ENCODE data around the gene TACR3. TPM values are rescaled to one million over a fixed set of nuclear protein-coding genes. Genes with fewer than 3 reads are reported as not detected.
"Not testable (repeated sequence)": the region's sequence is repeated elsewhere in the genome, so short reads cannot be mapped to it uniquely, and the experiment has no call there.

The TACR3 gene
- total RNA-seq (not detected), total RNA-seq (0 reads per million in 2 donors)

GRCh38 chr4:103719830-103720207, at the start of gene TACR3:
TACR3 (minus strand) TSS chr4:103719985; CDS start chr4:103719675, 310 bp downstream.
- Mint-ChIP-seq H3K36me3 (ENCODE audit: low read depth) (no peaks in the 10 kb centered on the region), H3K27ac (no peak within 1 kb of the TSS), H3K4me1 (peaks cover 3% of the 10 kb centered on the region), H3K27me3 (no peaks in the 10 kb centered on the region), H3K4me3 (no peak within 1 kb of the TSS)
- no peaks in the 10 kb centered on the region for H3K9me3 ChIP-seq (ENCODE audit: control insufficient read depth, low read length, poor library complexity, severe bottlenecking)
- DNase-seq (no peak), ATAC-seq (no peak)

- DNase-seq, result no peak
- no peaks in the 10 kb centered on the region for H3K27me3 Mint-ChIP-seq
Observed at GRCh38 chr4:103757631-103758030, 37.8 kb upstream of the TACR3 start.

GRCh38 chr4:103756741-103757140, 37.0 kb upstream of the TACR3 start:
- no peaks in the 10 kb centered on the region for H3K4me1 Mint-ChIP-seq
- H3K27ac Mint-ChIP-seq, result no peak overlapping the region
- no peaks in the 10 kb centered on the region for H3K36me3 Mint-ChIP-seq (ENCODE audit: low read depth)
- H3K4me3 Mint-ChIP-seq, result no peak overlapping the region
- ATAC-seq (no peak), DNase-seq (no peak)
- H3K9me3 ChIP-seq (ENCODE audit: control insufficient read depth, low read length, poor library complexity, severe bottlenecking), result no peaks in the 10 kb centered on the region
- H3K27me3 Mint-ChIP-seq, result no peaks in the 10 kb centered on the region

More at GRCh38 chr4:103757631-103758030, 37.8 kb upstream of the TACR3 start:
- Mint-ChIP-seq H3K36me3 (ENCODE audit: low read depth) (no peaks in the 10 kb centered on the region), H3K27ac (no peak overlapping the region), H3K4me3 (no peak overlapping the region), H3K4me1 (no peaks in the 10 kb centered on the region)
- ATAC-seq, result no peak
- no peaks in the 10 kb centered on the region for H3K9me3 ChIP-seq (ENCODE audit: control insufficient read depth, low read length, poor library complexity, severe bottlenecking)

GRCh38 chr4:103754844-103755243, 35.1 kb upstream of the TACR3 start:
- ATAC-seq (no peak), DNase-seq (no peak)
- no peaks in the 10 kb centered on the region for H3K9me3 ChIP-seq (ENCODE audit: control insufficient read depth, low read length, poor library complexity, severe bottlenecking)
- Mint-ChIP-seq H3K36me3 (ENCODE audit: low read depth) (no peaks in the 10 kb centered on the region), H3K27me3 (no peaks in the 10 kb centered on the region), H3K27ac (no peak overlapping the region), H3K4me1 (no peaks in the 10 kb centered on the region), H3K4me3 (no peak overlapping the region)

GRCh38 chr4:103753868-103754653, 34.3 kb upstream of the TACR3 start:
- ATAC-seq (no peak), DNase-seq (no peak)
- no peaks in the 10 kb centered on the region for H3K9me3 ChIP-seq (ENCODE audit: control insufficient read depth, low read length, poor library complexity, severe bottlenecking)
- no peak overlapping the region for H3K27ac Mint-ChIP-seq
- H3K4me1 Mint-ChIP-seq, result no peaks in the 10 kb centered on the region
- H3K4me3 Mint-ChIP-seq, result no peak overlapping the region
- H3K36me3 Mint-ChIP-seq (ENCODE audit: low read depth), result no peaks in the 10 kb centered on the region
- no peaks in the 10 kb centered on the region for H3K27me3 Mint-ChIP-seq

- not testable (repeated sequence) for H3K4me3 Mint-ChIP-seq; H3K27ac Mint-ChIP-seq; DNase-seq; ATAC-seq; H3K9me3 ChIP-seq (ENCODE audit: control insufficient read depth, low read length, poor library complexity, severe bottlenecking); H3K4me1 Mint-ChIP-seq; H3K36me3 Mint-ChIP-seq (ENCODE audit: low read depth); H3K27me3 Mint-ChIP-seq
Observed at GRCh38 chr4:103723150-103723549, 3.4 kb upstream of the TACR3 start.

GRCh38 chr4:103721251-103721650, 1.5 kb upstream of the TACR3 start:
- Mint-ChIP-seq H3K36me3 (ENCODE audit: low read depth) (no peaks in the 10 kb centered on the region), H3K4me1 (peaks cover 3% of the 10 kb centered on the region), H3K4me3 (no peak overlapping the region), H3K27me3 (no peaks in the 10 kb centered on the region), H3K27ac (no peak overlapping the region)
- H3K9me3 ChIP-seq (ENCODE audit: control insufficient read depth, low read length, poor library complexity, severe bottlenecking), result no peaks in the 10 kb centered on the region
- no peak for DNase-seq
- no peak for ATAC-seq

GRCh38 chr4:103720661-103721060, 876 bp upstream of the TACR3 start:
- H3K36me3 Mint-ChIP-seq (ENCODE audit: low read depth), result no peaks in the 10 kb centered on the region
- no peak for ATAC-seq

GRCh38 chr4:103719105-103719829, 518 bp downstream of the TACR3 start:
- Mint-ChIP-seq H3K4me3 (no peak overlapping the region), H3K36me3 (ENCODE audit: low read depth) (no peaks in the 10 kb centered on the region), H3K27ac (no peak overlapping the region), H3K4me1 (peaks cover 3% of the 10 kb centered on the region), H3K27me3 (no peaks in the 10 kb centered on the region)
- ATAC-seq, result no peak
- H3K9me3 ChIP-seq (ENCODE audit: control insufficient read depth, low read length, poor library complexity, severe bottlenecking), result no peaks in the 10 kb centered on the region
- no peak for DNase-seq

More at GRCh38 chr4:103720661-103721060, 876 bp upstream of the TACR3 start:
- no peaks in the 10 kb centered on the region for H3K9me3 ChIP-seq (ENCODE audit: control insufficient read depth, low read length, poor library complexity, severe bottlenecking)
- Mint-ChIP-seq H3K27me3 (no peaks in the 10 kb centered on the region), H3K27ac (no peak overlapping the region), H3K4me1 (peaks cover 3% of the 10 kb centered on the region), H3K4me3 (no peak overlapping the region)
- DNase-seq, result no peak

- Mint-ChIP-seq H3K27me3 (no peaks in the 10 kb centered on the region), H3K36me3 (ENCODE audit: low read depth) (no peaks in the 10 kb centered on the region), H3K27ac (no peak overlapping the region), H3K4me3 (no peak overlapping the region), H3K4me1 (no peaks in the 10 kb centered on the region)
- no peaks in the 10 kb centered on the region for H3K9me3 ChIP-seq (ENCODE audit: control insufficient read depth, low read length, poor library complexity, severe bottlenecking)
- ATAC-seq (no peak), DNase-seq (no peak)
Observed at GRCh38 chr4:103692615-103693014, 27.2 kb downstream of the TACR3 start.

GRCh38 chr4:103673983-103674382, 45.8 kb downstream of the TACR3 start:
- Mint-ChIP-seq H3K36me3 (ENCODE audit: low read depth) (no peaks in the 10 kb centered on the region), H3K4me1 (no peaks in the 10 kb centered on the region), H3K27me3 (no peaks in the 10 kb centered on the region), H3K27ac (no peak overlapping the region), H3K4me3 (no peak overlapping the region)
- ATAC-seq, result no peak
- no peaks in the 10 kb centered on the region for H3K9me3 ChIP-seq (ENCODE audit: control insufficient read depth, low read length, poor library complexity, severe bottlenecking)
- no peak for DNase-seq

- H3K27me3 Mint-ChIP-seq; H3K27ac Mint-ChIP-seq; DNase-seq; H3K36me3 Mint-ChIP-seq (ENCODE audit: low read depth); ATAC-seq; H3K9me3 ChIP-seq (ENCODE audit: control insufficient read depth, low read length, poor library complexity, severe bottlenecking); H3K4me3 Mint-ChIP-seq; H3K4me1 Mint-ChIP-seq: not testable (repeated sequence)
Observed at GRCh38 chr4:103666764-103667163, 53.0 kb downstream of the TACR3 start.

- Mint-ChIP-seq H3K27ac (no peak overlapping the region), H3K27me3 (no peaks in the 10 kb centered on the region), H3K36me3 (ENCODE audit: low read depth) (no peaks in the 10 kb centered on the region), H3K4me1 (no peaks in the 10 kb centered on the region), H3K4me3 (no peak overlapping the region)
- DNase-seq (no peak), ATAC-seq (no peak)
- no peaks in the 10 kb centered on the region for H3K9me3 ChIP-seq (ENCODE audit: control insufficient read depth, low read length, poor library complexity, severe bottlenecking)
Observed at GRCh38 chr4:103664436-103665075, 55.2 kb downstream of the TACR3 start.

Data from T-helper 17 cell (primary cell).